ENCODE results near the gene STPG4. TPM values are rescaled to one million over a fixed set of nuclear protein-coding genes. Genes with fewer than 3 reads are reported as not detected.

STPG4 gene
- total RNA-seq, 1 donor from 2014 or later, result 0.60 TPM

- ATAC-seq (ENCODE audit: low read depth), result no peak
- CTCF ChIA-PET, result no interaction called here
- Mint-ChIP-seq H3K36me3 (ENCODE audit: low read depth) (peaks cover 71% of the 10 kb centered on the region), H3K9me3 (no peaks in the 10 kb centered on the region), H3K4me1 (peaks cover 47% of the 10 kb centered on the region), H3K27ac (peak overlapping the region; percentile 84), H3K27me3 (no peaks in the 10 kb centered on the region), H3K4me3 (peak overlapping the region; percentile 67)
- no peak for DNase-seq
- POLR2A ChIA-PET, result interaction anchor here (1.5 to 1.6 kb wide), 2 partner anchors 12 to 14 kb away, joined by 3 to 4 read pairs; no protein-coding TSS in a partner anchor
- intact Hi-C loops (cut with micrococcal nuclease), result no loop called here
- TF ChIP-seq CTCF (IDR thresholded peaks at IDR 0.05), result no peak
Observed at GRCh38 chr2:47058003-47058931, 96.8 kb downstream of the STPG4 start.

- H3K4me3 Mint-ChIP-seq, result peak overlapping the region; percentile 67
- H3K36me3 Mint-ChIP-seq (ENCODE audit: low read depth), result peaks cover 71% of the 10 kb centered on the region
Observed at GRCh38 chr2:47057687-47058002, 97.5 kb downstream of the STPG4 start.

GRCh38 chr2:47056868-47057686 is 98.0 kb downstream of the STPG4 start:
- peak overlapping the region; percentile 67 for H3K4me3 Mint-ChIP-seq
- ATAC-seq (ENCODE audit: low read depth), result peak; percentile 90

More at GRCh38 chr2:47057687-47058002, 97.5 kb downstream of the STPG4 start:
- Mint-ChIP-seq H3K4me1 (peaks cover 47% of the 10 kb centered on the region), H3K27me3 (no peaks in the 10 kb centered on the region), H3K9me3 (no peaks in the 10 kb centered on the region), H3K27ac (peak overlapping the region; percentile 84)
- ChIA-PET POLR2A (interaction anchor here (1.5 to 1.6 kb wide), 2 partner anchors 13 to 15 kb away, joined by 3 to 4 read pairs; no protein-coding TSS in a partner anchor), CTCF (no interaction called here)
- TF ChIP-seq CTCF (IDR thresholded peaks at IDR 0.05), result no peak
- intact Hi-C loops (cut with micrococcal nuclease), result no loop called here
- ATAC-seq (ENCODE audit: low read depth) (no peak), DNase-seq (no peak)

GRCh38 chr2:47056374-47056773 is 98.7 kb downstream of the STPG4 start:
- POLR2A ChIA-PET, result no interaction called here
- Mint-ChIP-seq H3K4me3 (peak overlapping the region; percentile 44), H3K9me3 (no peaks in the 10 kb centered on the region), H3K36me3 (ENCODE audit: low read depth) (peaks cover 71% of the 10 kb centered on the region), H3K27me3 (no peaks in the 10 kb centered on the region), H3K4me1 (peaks cover 47% of the 10 kb centered on the region), H3K27ac (peak overlapping the region; percentile 84)
- DNase-seq, result no peak
- intact Hi-C loops (cut with micrococcal nuclease), result no loop called here
- CTCF ChIA-PET, result no interaction called here
- no peak for ATAC-seq (ENCODE audit: low read depth)
- TF ChIP-seq CTCF (IDR thresholded peaks at IDR 0.05), result no peak

More at GRCh38 chr2:47056868-47057686, 98.0 kb downstream of the STPG4 start:
- ChIA-PET POLR2A (interaction anchor here (1.5 to 1.6 kb wide), 2 partner anchors 13 to 15 kb away, joined by 3 to 4 read pairs; no protein-coding TSS in a partner anchor), CTCF (no interaction called here)
- intact Hi-C loops (cut with micrococcal nuclease), result no loop called here
- H3K4me1 Mint-ChIP-seq, result peaks cover 47% of the 10 kb centered on the region
- H3K27ac Mint-ChIP-seq, result peak overlapping the region; percentile 84
- no peak for DNase-seq
- no peaks in the 10 kb centered on the region for H3K27me3 Mint-ChIP-seq
- H3K9me3 Mint-ChIP-seq, result no peaks in the 10 kb centered on the region
- TF ChIP-seq CTCF (IDR thresholded peaks at IDR 0.05), result no peak
- peaks cover 71% of the 10 kb centered on the region for H3K36me3 Mint-ChIP-seq (ENCODE audit: low read depth)

- peaks cover 47% of the 10 kb centered on the region for H3K4me1 Mint-ChIP-seq
- no peak overlapping the region for H3K4me3 Mint-ChIP-seq
- ATAC-seq (ENCODE audit: low read depth) (no peak), DNase-seq (no peak)
- H3K36me3 Mint-ChIP-seq (ENCODE audit: low read depth), result peaks cover 74% of the 10 kb centered on the region
- no peak for TF ChIP-seq CTCF (IDR thresholded peaks at IDR 0.05)
- H3K27me3 Mint-ChIP-seq, result no peaks in the 10 kb centered on the region
- ChIA-PET POLR2A (interaction anchor here (0.6 to 1.5 kb wide), 2 partner anchors 71 to 156 kb away, joined by 4 to 6 read pairs; no protein-coding TSS in a partner anchor), CTCF (no interaction called here)
- intact Hi-C loops (cut with micrococcal nuclease), result no loop called here
- peak overlapping the region; percentile 35 for H3K27ac Mint-ChIP-seq
- no peaks in the 10 kb centered on the region for H3K9me3 Mint-ChIP-seq
Observed at GRCh38 chr2:47054868-47055267, 100.2 kb downstream of the STPG4 start.

Measured in activated B cell treated with CpG ODN at 0.5 μM for 24 hours (primary cell).